Measurements from ENCODE around the gene BANP.
"Not testable (repeated sequence)": the region's sequence is repeated elsewhere in the genome, so short reads cannot be mapped to it uniquely, and the experiment has no call there.

The BANP gene

GRCh38 chr16:88038526-88038908 is 87.3 kb downstream of the BANP start:
- in situ Hi-C loops (cut with MboI; ENCODE audit: low sequenced_read_pairs, unreplicated experiment); DNase-seq (ENCODE audit: low spot score): not testable (repeated sequence)

- no peak for DNase-seq (ENCODE audit: low spot score)
- TF ChIP-seq, protein P1, sequence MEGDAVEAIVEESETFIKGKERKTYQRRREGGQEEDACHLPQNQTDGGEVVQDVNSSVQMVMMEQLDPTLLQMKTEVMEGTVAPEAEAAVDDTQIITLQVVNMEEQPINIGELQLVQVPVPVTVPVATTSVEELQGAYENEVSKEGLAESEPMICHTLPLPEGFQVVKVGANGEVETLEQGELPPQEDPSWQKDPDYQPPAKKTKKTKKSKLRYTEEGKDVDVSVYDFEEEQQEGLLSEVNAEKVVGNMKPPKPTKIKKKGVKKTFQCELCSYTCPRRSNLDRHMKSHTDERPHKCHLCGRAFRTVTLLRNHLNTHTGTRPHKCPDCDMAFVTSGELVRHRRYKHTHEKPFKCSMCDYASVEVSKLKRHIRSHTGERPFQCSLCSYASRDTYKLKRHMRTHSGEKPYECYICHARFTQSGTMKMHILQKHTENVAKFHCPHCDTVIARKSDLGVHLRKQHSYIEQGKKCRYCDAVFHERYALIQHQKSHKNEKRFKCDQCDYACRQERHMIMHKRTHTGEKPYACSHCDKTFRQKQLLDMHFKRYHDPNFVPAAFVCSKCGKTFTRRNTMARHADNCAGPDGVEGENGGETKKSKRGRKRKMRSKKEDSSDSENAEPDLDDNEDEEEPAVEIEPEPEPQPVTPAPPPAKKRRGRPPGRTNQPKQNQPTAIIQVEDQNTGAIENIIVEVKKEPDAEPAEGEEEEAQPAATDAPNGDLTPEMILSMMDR (IDR thresholded peaks at IDR 0.05; ENCODE audit: borderline replicate concordance, control extremely low read depth, extremely low read depth, insufficient read depth, missing control alignments) = no peak
- in situ Hi-C loops (cut with MboI; ENCODE audit: low sequenced_read_pairs, unreplicated experiment) = no loop called here
These were observed 88.4 kb downstream of the BANP start for GRCh38 chr16:88039591-88039990.

GRCh38 chr16:88040196-88040876 is 89.1 kb downstream of the BANP start:
- in situ Hi-C loops (cut with MboI; ENCODE audit: low sequenced_read_pairs, unreplicated experiment); DNase-seq (ENCODE audit: low spot score): not testable (repeated sequence)

- in situ Hi-C loops (cut with MboI; ENCODE audit: low sequenced_read_pairs, unreplicated experiment); DNase-seq (ENCODE audit: low spot score): not testable (repeated sequence)
These were observed 89.6 kb downstream of the BANP start for GRCh38 chr16:88040877-88041244.

GRCh38 chr16:88041506-88041905 is 90.3 kb downstream of the BANP start:
- in situ Hi-C loops (cut with MboI; ENCODE audit: low sequenced_read_pairs, unreplicated experiment); DNase-seq (ENCODE audit: low spot score): not testable (repeated sequence)

- DNase-seq (ENCODE audit: low spot score); in situ Hi-C loops (cut with MboI; ENCODE audit: low sequenced_read_pairs, unreplicated experiment): not testable (repeated sequence)
These were observed 90.8 kb downstream of the BANP start for GRCh38 chr16:88041986-88042562.

DNA sequence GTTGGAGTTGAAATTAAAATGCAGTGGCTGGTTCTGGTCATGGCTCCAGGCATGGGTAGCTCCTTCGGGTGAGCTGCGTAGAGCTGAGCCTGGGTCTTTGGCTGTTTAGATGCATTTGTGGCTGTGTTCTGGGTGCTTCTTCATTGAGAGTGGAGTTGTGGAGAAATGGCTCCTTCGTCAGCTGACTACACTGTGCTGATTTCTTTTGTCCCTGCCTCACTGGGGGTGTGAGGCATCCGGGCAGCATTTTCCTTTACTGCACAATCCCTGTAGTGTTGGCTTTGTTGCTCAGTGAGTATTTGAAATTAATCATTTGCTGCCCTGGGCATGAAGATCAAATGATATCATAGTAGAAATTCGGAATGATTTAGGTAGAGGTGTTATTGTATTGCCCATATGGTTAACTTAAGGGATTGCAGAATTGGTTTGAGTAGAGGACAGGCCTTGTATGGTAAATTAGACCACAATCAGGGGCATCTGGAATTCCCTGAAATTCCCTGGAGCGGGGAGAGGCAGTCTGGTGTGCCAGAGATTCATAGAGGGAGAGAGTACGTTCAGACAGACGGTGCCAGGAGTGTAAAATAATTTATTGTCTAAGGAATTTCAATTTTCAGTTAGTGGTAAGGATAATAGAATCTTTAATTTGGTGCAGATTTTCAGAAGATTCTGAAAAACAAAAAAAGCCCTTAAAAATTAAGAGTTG is 92.1 kb downstream of the BANP start:
- DNase-seq (ENCODE audit: low spot score); in situ Hi-C loops (cut with MboI; ENCODE audit: low sequenced_read_pairs, unreplicated experiment): not testable (repeated sequence)

GRCh38 chr16:88044121-88044581 is 92.9 kb downstream of the BANP start:
- in situ Hi-C loops (cut with MboI; ENCODE audit: low sequenced_read_pairs, unreplicated experiment); DNase-seq (ENCODE audit: low spot score): not testable (repeated sequence)

DNA sequence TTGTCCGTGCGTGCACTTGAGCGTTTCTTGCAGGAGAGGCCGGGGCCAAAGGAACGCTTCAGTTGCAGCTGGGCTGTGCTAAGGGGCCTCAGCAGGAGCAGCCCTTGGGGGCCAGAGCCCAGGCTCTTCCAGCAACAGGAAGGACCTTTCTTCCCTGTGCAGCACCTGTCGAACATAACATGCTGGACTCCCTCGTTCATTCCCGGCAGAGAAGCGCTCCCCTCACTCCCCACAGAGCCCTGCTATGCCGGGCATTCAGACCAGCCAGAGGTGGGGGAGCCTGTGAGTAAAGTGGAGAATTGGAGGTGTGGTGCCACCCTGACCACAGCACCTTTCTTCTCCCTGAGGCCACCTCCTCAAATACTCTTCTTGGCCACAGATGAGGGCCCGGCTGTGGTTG is 94.1 kb downstream of the BANP start:
- DNase-seq (ENCODE audit: low spot score); in situ Hi-C loops (cut with MboI; ENCODE audit: low sequenced_read_pairs, unreplicated experiment): not testable (repeated sequence)

GRCh38 chr16:88045820-88046303 is 94.6 kb downstream of the BANP start:
- TF ChIP-seq, protein P1 (IDR thresholded peaks at IDR 0.05; ENCODE audit: borderline replicate concordance, control extremely low read depth, extremely low read depth, insufficient read depth, missing control alignments) = no peak
- in situ Hi-C loops (cut with MboI; ENCODE audit: low sequenced_read_pairs, unreplicated experiment) = no loop called here
- peak; percentile 87 for DNase-seq (ENCODE audit: low spot score)

GRCh38 chr16:88047462-88047861 is 96.2 kb downstream of the BANP start:
- in situ Hi-C loops (cut with MboI; ENCODE audit: low sequenced_read_pairs, unreplicated experiment) = no loop called here
- DNase-seq (ENCODE audit: low spot score) = no peak
- TF ChIP-seq, protein P1 (IDR thresholded peaks at IDR 0.05; ENCODE audit: borderline replicate concordance, control extremely low read depth, extremely low read depth, insufficient read depth, missing control alignments) = no peak
